8988T (cell line): ENCODE results near the gene KDM8.
"Not testable (repeated sequence)": the region's sequence is repeated elsewhere in the genome, so short reads cannot be mapped to it uniquely, and the experiment has no call there.

Experiments used
- DNase-seq: peaks from one replicate; pipeline ENCODE4 v3.0.0; 2011

Gene KDM8

GRCh38 chr16:27191352-27191924, 11.9 kb upstream of the KDM8 start:
- no peak for DNase-seq

- no peak for DNase-seq
Measured at GRCh38 chr16:27193300-27193990, 9.9 kb upstream of the KDM8 start.

GRCh38 chr16:27195076-27195741, 8.1 kb upstream of the KDM8 start:
- no peak for DNase-seq

- DNase-seq: no peak
Measured at GRCh38 chr16:27195941-27196595, 7.3 kb upstream of the KDM8 start.

- DNase-seq: no peak
Measured at GRCh38 chr16:27197004-27197403, 6.3 kb upstream of the KDM8 start.

GRCh38 chr16:27198451-27199234, 4.7 kb upstream of the KDM8 start:
- no peak for DNase-seq

- no peak for DNase-seq
Measured at GRCh38 chr16:27199235-27199586, 4.1 kb upstream of the KDM8 start.

GRCh38 chr16:27199736-27200135, 3.6 kb upstream of the KDM8 start:
- DNase-seq: no peak

- DNase-seq: not testable (repeated sequence)
Measured at GRCh38 chr16:27200914-27201313, 2.4 kb upstream of the KDM8 start.

GRCh38 chr16:27202923-27203506, 311 bp upstream of the KDM8 start:
- no peak for DNase-seq

- DNase-seq: no peak
Measured at GRCh38 chr16:27204312-27204915, 1.1 kb downstream of the KDM8 start.

- DNase-seq: no peak
Measured at GRCh38 chr16:27205423-27206065, 2.2 kb downstream of the KDM8 start.

GRCh38 chr16:27207121-27207520, 3.8 kb downstream of the KDM8 start:
- DNase-seq: not testable (repeated sequence)

- no peak for DNase-seq
Measured at GRCh38 chr16:27208081-27208680, 4.9 kb downstream of the KDM8 start.

- no peak for DNase-seq
Measured at GRCh38 chr16:27208796-27209195, 5.5 kb downstream of the KDM8 start.

GRCh38 chr16:27209591-27209990, 6.3 kb downstream of the KDM8 start:
- no peak for DNase-seq

GRCh38 chr16:27210174-27210573, 6.8 kb downstream of the KDM8 start:
- DNase-seq: no peak

- no peak for DNase-seq
Measured at GRCh38 chr16:27211026-27211425, 7.7 kb downstream of the KDM8 start.

- no peak for DNase-seq
Measured at GRCh38 chr16:27214084-27214961, 11.0 kb downstream of the KDM8 start.

- DNase-seq: no peak
Measured at GRCh38 chr16:27215660-27216059, 12.3 kb downstream of the KDM8 start.
